ENCODE measurements around the gene C3orf20. TPM values are rescaled to one million over a fixed set of nuclear protein-coding genes. Genes with fewer than 3 reads are reported as not detected.

The C3orf20 gene
- total and polyA plus RNA-seq, 9 of the 15 experiments (the other 6 are each of a cell fraction or from before 2014, with no cell fraction given) = 0.04 TPM; not detected in 8

- no peaks in the 10 kb centered on the region for H3K9me3 ChIP-seq (replicated peaks; ENCODE audit: control insufficient read depth, insufficient read depth, low read depth, low read length)
- H2AFZ ChIP-seq (ENCODE audit: low read depth, low read length) = no peak overlapping the region
- peak in 1 of 4 experiments; percentile 3 for DNase-seq (ENCODE audit: extremely low read depth in 1 of 4, low spot score in 3 of 4)
- CTCF ChIA-PET (ENCODE audit: low intra/inter-chr PET ratio) = no interaction called here
- ATAC-seq = no peak
- H3K9me1 ChIP-seq (ENCODE audit: control insufficient read depth, insufficient read depth, low read length) = no peaks in the 10 kb centered on the region
- H4K20me1 ChIP-seq (replicated peaks; ENCODE audit: control insufficient read depth, insufficient read depth, low read length) = no peaks in the 10 kb centered on the region
- no peaks in the 10 kb centered on the region for H3K36me3 ChIP-seq (ENCODE audit: control insufficient read depth, insufficient read depth, low read length)
- FAIRE-seq = no peak
- H3K27ac ChIP-seq (ENCODE audit: extremely low read depth, low read depth, low read length) = no peak overlapping the region
- in situ Hi-C loops (cut with MboI) = no loop called here
- no TSS peak for BruUV-seq (replicated peaks)
- no peak overlapping the region for H3K9ac ChIP-seq (ENCODE audit: insufficient read depth in 1 of 2, low read depth in 2 of 2, low read length in 2 of 2)
- peaks cover 32 to 38% of the 10 kb centered on the region in 2 experiments for H3K27me3 ChIP-seq (ENCODE audit: control insufficient read depth in 2 of 2, insufficient read depth in 2 of 2, low read length in 2 of 2)
- no peak for TF ChIP-seq ZNF512 (tag; IDR thresholded peaks at IDR 0.05)
- TF ChIP-seq ZNF217 (CRISPR knock-in tag; IDR thresholded peaks at IDR 0.05) = no peak
- POLR2A ChIA-PET = interaction anchor here (0.7 kb wide), 1 partner anchor 26 kb away, joined by 3 read pairs; no protein-coding TSS in a partner anchor
- H3K4me3 ChIP-seq = no peak overlapping the region
- no peaks in the 10 kb centered on the region for H3K4me1 ChIP-seq (replicated peaks in 1 of 2; ENCODE audit: control insufficient read depth in 2 of 2, insufficient read depth in 2 of 2, low read length in 2 of 2)
- intact Hi-C loops (cut with micrococcal nuclease) = no loop called here
- 2% methylated on average over 7 of the region's 7 CpGs for WGBS (ENCODE audit: insufficient coverage, low coverage, missing lambda C conversion rate)
- H3K79me2 ChIP-seq (ENCODE audit: control insufficient read depth, insufficient read depth, low read length) = no peaks in the 10 kb centered on the region
- H3K4me2 ChIP-seq (ENCODE audit: insufficient read depth, low read length) = no peak overlapping the region
Observed at GRCh38 chr3:14689247-14689980, 14.5 kb downstream of the C3orf20 start.

- Histone ChIP-seq H3K27ac (ENCODE audit: extremely low read depth, low read depth, low read length) (no peak overlapping the region; the same call in 2 of the 3 replicates), H3K36me3 (ENCODE audit: control insufficient read depth, insufficient read depth, low read length) (no peaks in the 10 kb centered on the region), H3K4me2 (ENCODE audit: insufficient read depth, low read length) (no peak overlapping the region), H2AFZ (ENCODE audit: low read depth, low read length) (no peak overlapping the region), H3K4me1 (replicated peaks in 1 of 2; ENCODE audit: control insufficient read depth in 2 of 2, insufficient read depth in 2 of 2, low read length in 2 of 2) (no peaks in the 10 kb centered on the region), H3K9me1 (ENCODE audit: control insufficient read depth, insufficient read depth, low read length) (no peaks in the 10 kb centered on the region), H4K20me1 (replicated peaks; ENCODE audit: control insufficient read depth, insufficient read depth, low read length) (no peaks in the 10 kb centered on the region), H3K9me3 (replicated peaks; ENCODE audit: control insufficient read depth, insufficient read depth, low read depth, low read length) (no peaks in the 10 kb centered on the region), H3K79me2 (ENCODE audit: control insufficient read depth, insufficient read depth, low read length) (no peaks in the 10 kb centered on the region), H3K27me3 (ENCODE audit: control insufficient read depth in 2 of 2, insufficient read depth in 2 of 2, low read length in 2 of 2) (peaks cover 31 to 34% of the 10 kb centered on the region in 2 experiments), H3K9ac (ENCODE audit: insufficient read depth in 1 of 2, low read depth in 2 of 2, low read length in 2 of 2) (no peak overlapping the region), H3K4me3 (no peak overlapping the region)
- WGBS (ENCODE audit: insufficient coverage, low coverage, missing lambda C conversion rate) = 2% methylated on average over 4 of the region's 4 CpGs
- FAIRE-seq (no peak), DNase-seq (ENCODE audit: extremely low read depth in 1 of 4, low spot score in 3 of 4) (peak in 1 of 4 experiments; percentile 5), ATAC-seq (no peak)
- TF ChIP-seq CEBPG (CRISPR knock-in tag; IDR thresholded peaks at IDR 0.05) (0 out of 2 replicates have a peak, but pooled peaks have one; percentile 8), CEBPG (tag; conservative IDR thresholded peaks at IDR 0.05 in 1 of 2, IDR thresholded peaks at IDR 0.05 in 1 of 2) (no peak), CTCF (IDR thresholded peaks at IDR 0.05 in 2 of 3, conservative IDR thresholded peaks at IDR 0.05 in 1 of 3; ENCODE audit: insufficient read depth in 2 of 3, low read depth in 1 of 3, low read length in 3 of 3) (no peak)
- in situ Hi-C loops (cut with MboI) = no loop called here
- no TSS peak for BruUV-seq (replicated peaks)
- ChIA-PET CTCF (ENCODE audit: low intra/inter-chr PET ratio) (no interaction called here), POLR2A (interaction anchor here (0.6 to 1.9 kb wide), 6 partner anchors 10 to 36 kb away, joined by 3 to 4 read pairs (median 3); no protein-coding TSS in a partner anchor)
- intact Hi-C loops (cut with micrococcal nuclease) = no loop called here
Observed at GRCh38 chr3:14691239-14691638, 16.3 kb downstream of the C3orf20 start.
